ENCODE results near the gene EVI2A.
"Not testable (repeated sequence)": the region's sequence is repeated elsewhere in the genome, so short reads cannot be mapped to it uniquely, and the experiment has no call there.

The EVI2A gene

DNA sequence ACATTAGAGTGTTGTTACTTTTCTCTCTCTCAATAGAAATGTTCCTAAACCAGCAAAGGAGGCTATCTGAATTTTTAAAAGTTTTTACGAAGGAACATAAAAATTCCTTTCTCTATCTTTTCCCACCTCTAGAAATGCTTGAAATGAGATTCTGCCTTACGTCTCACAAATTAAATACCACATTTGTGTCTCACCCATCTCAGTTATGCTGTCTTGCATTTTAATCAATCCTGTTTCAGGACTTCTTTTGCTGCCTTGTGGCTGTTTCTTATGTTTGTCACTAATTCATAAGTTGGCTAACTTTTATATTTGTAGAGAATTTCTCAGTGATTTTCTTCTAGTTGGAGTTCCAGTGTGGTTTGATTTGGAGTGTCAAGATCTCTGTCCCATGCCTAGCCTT is 27.8 kb downstream of the EVI2A start:
- DNase-seq (ENCODE audit: low read depth in 2 of 2): no peak
- no peak overlapping the region for H3K4me3 ChIP-seq (replicated peaks in 1 of 2; ENCODE audit: low read depth in 2 of 2, low read length in 2 of 2)
- TF ChIP-seq, protein P1, sequence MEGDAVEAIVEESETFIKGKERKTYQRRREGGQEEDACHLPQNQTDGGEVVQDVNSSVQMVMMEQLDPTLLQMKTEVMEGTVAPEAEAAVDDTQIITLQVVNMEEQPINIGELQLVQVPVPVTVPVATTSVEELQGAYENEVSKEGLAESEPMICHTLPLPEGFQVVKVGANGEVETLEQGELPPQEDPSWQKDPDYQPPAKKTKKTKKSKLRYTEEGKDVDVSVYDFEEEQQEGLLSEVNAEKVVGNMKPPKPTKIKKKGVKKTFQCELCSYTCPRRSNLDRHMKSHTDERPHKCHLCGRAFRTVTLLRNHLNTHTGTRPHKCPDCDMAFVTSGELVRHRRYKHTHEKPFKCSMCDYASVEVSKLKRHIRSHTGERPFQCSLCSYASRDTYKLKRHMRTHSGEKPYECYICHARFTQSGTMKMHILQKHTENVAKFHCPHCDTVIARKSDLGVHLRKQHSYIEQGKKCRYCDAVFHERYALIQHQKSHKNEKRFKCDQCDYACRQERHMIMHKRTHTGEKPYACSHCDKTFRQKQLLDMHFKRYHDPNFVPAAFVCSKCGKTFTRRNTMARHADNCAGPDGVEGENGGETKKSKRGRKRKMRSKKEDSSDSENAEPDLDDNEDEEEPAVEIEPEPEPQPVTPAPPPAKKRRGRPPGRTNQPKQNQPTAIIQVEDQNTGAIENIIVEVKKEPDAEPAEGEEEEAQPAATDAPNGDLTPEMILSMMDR (IDR thresholded peaks at IDR 0.05; ENCODE audit: low read depth, low read length): no peak

DNA sequence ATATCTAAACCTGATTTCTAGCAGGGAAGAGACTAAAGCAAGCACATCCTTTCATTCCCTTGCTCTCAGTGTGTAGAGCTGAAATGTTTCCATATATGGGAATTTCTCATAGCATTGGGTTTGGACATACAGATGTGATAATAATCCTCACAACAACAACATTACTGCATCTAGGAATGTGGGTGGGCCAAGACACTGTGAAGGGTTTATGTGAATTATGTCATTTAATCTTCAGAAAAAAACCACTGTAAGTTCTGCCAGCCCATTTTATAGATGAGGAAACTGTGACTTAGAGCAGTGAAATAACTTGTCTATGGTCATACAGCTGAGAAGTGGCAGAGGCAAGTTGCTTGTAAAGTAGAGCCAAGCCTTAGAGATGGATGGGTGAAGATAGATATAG is 29.6 kb downstream of the EVI2A start:
- DNase-seq (ENCODE audit: low read depth in 2 of 2): peak in 1 of 2 donors; percentile 49
- H3K4me3 ChIP-seq (replicated peaks in 1 of 2; ENCODE audit: low read depth in 2 of 2, low read length in 2 of 2): no peak overlapping the region
- TF ChIP-seq, protein P1 (IDR thresholded peaks at IDR 0.05; ENCODE audit: low read depth, low read length): no peak

- peak in 1 of 2 donors; percentile 36 for DNase-seq (ENCODE audit: low read depth in 2 of 2)
- TF ChIP-seq, protein P1 (IDR thresholded peaks at IDR 0.05; ENCODE audit: low read depth, low read length): no peak
- no peak overlapping the region for H3K4me3 ChIP-seq (replicated peaks in 1 of 2; ENCODE audit: low read depth in 2 of 2, low read length in 2 of 2)
These were observed 31.6 kb downstream of the EVI2A start for GRCh38 chr17:31289790-31290189.

DNA sequence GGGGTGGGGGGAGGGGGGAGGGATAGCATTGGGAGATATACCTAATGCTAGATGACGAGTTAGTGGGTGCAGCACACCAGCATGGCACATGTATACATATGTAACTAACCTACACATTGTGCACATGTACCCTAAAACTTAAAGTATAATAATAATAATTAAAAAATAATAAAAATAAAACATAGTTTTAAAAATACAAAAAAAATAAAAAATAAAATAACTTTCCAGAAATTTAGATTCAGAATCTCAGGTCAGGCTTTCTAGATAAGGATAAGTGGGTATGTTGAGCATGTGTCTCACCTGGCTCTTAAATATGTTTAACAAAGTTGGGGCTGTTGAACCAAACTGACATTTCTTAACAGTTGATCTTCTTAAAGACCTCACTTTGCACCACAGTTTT is 33.5 kb downstream of the EVI2A start:
- not testable (repeated sequence) for DNase-seq (ENCODE audit: low read depth in 2 of 2); H3K4me3 ChIP-seq (replicated peaks in 1 of 2; ENCODE audit: low read depth in 2 of 2, low read length in 2 of 2)

GRCh38 chr17:31286587-31286986 is 34.8 kb downstream of the EVI2A start:
- TF ChIP-seq, protein P1 (IDR thresholded peaks at IDR 0.05; ENCODE audit: low read depth, low read length): no peak
- no peak for DNase-seq (ENCODE audit: low read depth in 2 of 2)
- no peak overlapping the region for H3K4me3 ChIP-seq (replicated peaks in 1 of 2; ENCODE audit: low read depth in 2 of 2, low read length in 2 of 2)

GRCh38 chr17:31283841-31284240 is 37.6 kb downstream of the EVI2A start:
- no peak overlapping the region for H3K4me3 ChIP-seq (replicated peaks in 1 of 2; ENCODE audit: low read depth in 2 of 2, low read length in 2 of 2)
- TF ChIP-seq, protein P1 (IDR thresholded peaks at IDR 0.05; ENCODE audit: low read depth, low read length): no peak
- DNase-seq (ENCODE audit: low read depth in 2 of 2): no peak

DNA sequence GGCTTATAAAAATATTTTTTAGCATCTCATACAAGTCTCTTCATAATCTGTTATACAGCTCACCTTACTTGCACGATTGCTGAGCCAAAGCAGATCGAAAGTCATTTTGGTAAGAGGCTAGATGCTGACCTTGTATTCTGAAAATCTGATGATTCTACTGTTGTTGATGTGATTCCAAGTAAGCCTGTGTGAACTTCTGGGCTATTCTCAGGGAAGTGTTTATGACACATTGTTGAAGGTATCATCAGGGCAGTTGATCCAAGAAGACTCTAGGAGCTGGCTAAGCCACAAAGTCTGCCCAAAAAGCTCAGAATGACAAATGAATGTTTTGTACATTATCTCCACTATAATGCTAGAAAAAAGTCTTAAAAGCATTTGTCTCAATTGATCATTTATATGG is 40.4 kb downstream of the EVI2A start:
- TF ChIP-seq, protein P1 (IDR thresholded peaks at IDR 0.05; ENCODE audit: low read depth, low read length): no peak

More for the DNA sequence above, 40.4 kb downstream of the EVI2A start:
- DNase-seq (ENCODE audit: low read depth in 2 of 2): peak in 1 of 2 donors; percentile 2
- no peak overlapping the region for H3K4me3 ChIP-seq (replicated peaks in 1 of 2; ENCODE audit: low read depth in 2 of 2, low read length in 2 of 2)

All from cardiac fibroblast (primary cell).